GM21367 (cell line): Measurements from ENCODE around the gene ANKDD1A.

Experiments used
- ATAC-seq: cut with Tn5 transposase; IDR thresholded peaks from one replicate; pipeline ENCODE4 v1.9.1; 2021; ENCODE audit not compliant: unreplicated experiment

Gene ANKDD1A

GRCh38 chr15:64921711-64922110 lies 10.0 kb downstream of the ANKDD1A start:
- no peak for ATAC-seq

- no peak for ATAC-seq
These were observed 11.8 kb downstream of the ANKDD1A start for GRCh38 chr15:64923546-64923945.

GRCh38 chr15:64925335-64926330 lies 13.9 kb downstream of the ANKDD1A start:
- no peak for ATAC-seq

GRCh38 chr15:64926661-64927060 lies 15.0 kb downstream of the ANKDD1A start:
- ATAC-seq = no peak

GRCh38 chr15:64928626-64929220 lies 17.0 kb downstream of the ANKDD1A start:
- ATAC-seq = no peak

GRCh38 chr15:64930019-64930652 lies 18.4 kb downstream of the ANKDD1A start:
- ATAC-seq = no peak

- ATAC-seq = no peak
These were observed 19.2 kb downstream of the ANKDD1A start for GRCh38 chr15:64930778-64931371.

GRCh38 chr15:64931381-64931780 lies 19.7 kb downstream of the ANKDD1A start:
- no peak for ATAC-seq

GRCh38 chr15:64934023-64934422 lies 22.3 kb downstream of the ANKDD1A start:
- no peak for ATAC-seq

- no peak for ATAC-seq
These were observed 26.5 kb downstream of the ANKDD1A start for GRCh38 chr15:64938192-64938591.

GRCh38 chr15:64942356-64942755 lies 30.7 kb downstream of the ANKDD1A start:
- no peak for ATAC-seq

- no peak for ATAC-seq
These were observed 32.0 kb downstream of the ANKDD1A start for GRCh38 chr15:64943512-64944225.

GRCh38 chr15:64944961-64945360 lies 33.3 kb downstream of the ANKDD1A start:
- no peak for ATAC-seq

GRCh38 chr15:64947211-64947610 lies 35.5 kb downstream of the ANKDD1A start:
- ATAC-seq = no peak

- no peak for ATAC-seq
These were observed 37.2 kb downstream of the ANKDD1A start for GRCh38 chr15:64948916-64949315.

GRCh38 chr15:64949383-64950186 lies 37.9 kb downstream of the ANKDD1A start:
- ATAC-seq = no peak

GRCh38 chr15:64950888-64951287 lies 39.2 kb downstream of the ANKDD1A start:
- ATAC-seq = no peak

- ATAC-seq = no peak
These were observed 40.2 kb downstream of the ANKDD1A start for GRCh38 chr15:64951777-64952418.

- no peak for ATAC-seq
These were observed 42.7 kb downstream of the ANKDD1A start for GRCh38 chr15:64954395-64954794.
